HCT116 (cell line): Measurements from ENCODE around the gene AZIN2. TPM values are rescaled to one million over a fixed set of nuclear protein-coding genes. Genes with fewer than 3 reads are reported as not detected.
"Not testable (repeated sequence)": the region's sequence is repeated elsewhere in the genome, so short reads cannot be mapped to it uniquely, and the experiment has no call there.

Source experiments
- ATAC-seq: fragments of 200-7000 bp; cut with Tn5 transposase; 2 replicates; pipeline ENCODE4 v1.9.1; 2020; ENCODE audit warnings: mild to moderate bottlenecking, moderate library complexity
- BruUV-seq: library from RNA; stranded (reverse); fragments of 400-500 nt; replicated peaks from 2 replicates; lab custom pipeline; 2021; lab: Mats Ljungman, UMichigan
- CTCF ChIA-PET: fragments of 300-600 bp; sonication (Branson Sonifier 250); formaldehyde crosslinking; loops from one replicate; lab custom pipeline; 2021; ENCODE audit warnings: antibody characterized with exemption; lab: Charles Lee
- POLR2A ChIA-PET: fragments of 300-600, 350-600 bp; sonication (Branson Sonifier 250); formaldehyde crosslinking; loops from one replicate; lab custom pipeline; 2021; ENCODE audit warnings: antibody characterized with exemption; lab: Charles Lee
- RAD21 ChIA-PET, 2 experiments: fragments of 300-600 bp; sonication (Branson Sonifier 250); formaldehyde crosslinking; loops; one replicate each; lab custom pipeline; 2023; ENCODE audit warnings: low total read pairs in 2 of 2; ENCODE audit not compliant: uncharacterized antibody in 2 of 2, unreplicated experiment in 2 of 2, low non-redundant PET in 1 of 2; lab: Charles Lee
- DNase-seq: peaks from one replicate; pipeline ENCODE4 v3.0.0-alpha.2; 2010; ENCODE audit warnings: low read depth, low spot score
- H2AFZ ChIP-seq: fragments of 200-600 bp; shearing (Covaris generic), sonication (generic); 2 replicates; pipeline ENCODE4 v1.6.1; 2017; ENCODE audit warnings: low read depth, mixed run types, mixed read lengths, antibody characterized with exemption, low read length; ENCODE audit not compliant: poor library complexity, severe bottlenecking
- H3K27ac ChIP-seq: 2 replicates; pipeline ENCODE4 v1.5.1; 2012; ENCODE audit warnings: low read depth, low read length
- H3K27me3 ChIP-seq: fragments of 200-600 bp; sonication (generic); 2 replicates; pipeline ENCODE4 v1.6.1; 2016; ENCODE audit warnings: mixed run types, low read length, mixed read lengths; ENCODE audit not compliant: insufficient read depth
- H3K36me3 ChIP-seq, 2 experiments: fragments of 200-500 bp in 1 of 2; fragments of 200-600 bp in 1 of 2; sonication (Bioruptor generic) in 1 of 2; sonication (generic) in 1 of 2; 2 replicates each; pipeline versions ENCODE4 v1.5.1 to v1.6.1; 2014 to 2016; ENCODE audit warnings: low read length in 2 of 2, inconsistent platforms in 1 of 2, mixed read lengths in 1 of 2, mixed run types in 1 of 2; ENCODE audit not compliant: insufficient read depth in 2 of 2, control insufficient read depth in 1 of 2
- H3K4me1 ChIP-seq, 2 experiments: fragments of 200-600 bp in 1 of 2; sonication (generic) in 1 of 2; 2 replicates each; pipeline versions ENCODE4 v1.5.1 to v1.6.1; 2012 to 2017; ENCODE audit warnings: low read length in 2 of 2, inconsistent platforms in 1 of 2, mild to moderate bottlenecking in 1 of 2, mixed read lengths in 1 of 2, mixed run types in 1 of 2, moderate library complexity in 1 of 2; ENCODE audit not compliant: insufficient read depth in 2 of 2, control insufficient read depth in 1 of 2
- H3K4me2 ChIP-seq: fragments of 200-600 bp; sonication (generic); 2 replicates; pipeline ENCODE4 v1.6.1; 2017; ENCODE audit warnings: mixed run types, low read length, mixed read lengths
- H3K4me3 ChIP-seq, 2 experiments: fragments of 200-600 bp in 1 of 2; sonication (generic) in 1 of 2; replicated peaks in 1 of 2; 2 replicates each; pipeline ENCODE4 v1.5.1; 2011 to 2016; ENCODE audit warnings: low read length in 2 of 2, control low read depth in 1 of 2, low read depth in 1 of 2, mild to moderate bottlenecking in 1 of 2, mixed read lengths in 1 of 2, mixed run types in 1 of 2
- H3K79me2 ChIP-seq: fragments of 200-600 bp; sonication (generic); 2 replicates; pipeline ENCODE4 v1.6.1; 2017; ENCODE audit warnings: mild to moderate bottlenecking, mixed run types, low read length, moderate library complexity, mixed read lengths; ENCODE audit not compliant: insufficient read depth
- H3K9ac ChIP-seq: fragments of 200-600 bp; sonication (generic); 2 replicates; pipeline ENCODE4 v1.6.1; 2016; ENCODE audit warnings: low read length, mixed read lengths
- H3K9me2 ChIP-seq: fragments of 200-600 bp; sonication (generic), shearing (Covaris generic); 2 replicates; pipeline ENCODE4 v1.6.1; 2017; ENCODE audit warnings: mixed run types, mild to moderate bottlenecking, moderate library complexity; ENCODE audit not compliant: insufficient read depth
- H3K9me3 ChIP-seq, 2 experiments: fragments of 200-500 bp in 1 of 2; fragments of 200-600 bp in 1 of 2; sonication (Bioruptor generic) in 1 of 2; sonication (generic) in 1 of 2; 2 replicates each; pipeline ENCODE4 v1.6.1; 2014 to 2017; ENCODE audit warnings: low read length in 2 of 2, mixed read lengths in 2 of 2, inconsistent platforms in 1 of 2, low read depth in 1 of 2, mild to moderate bottlenecking in 1 of 2, mixed run types in 1 of 2, moderate library complexity in 1 of 2; ENCODE audit not compliant: control insufficient read depth in 1 of 2, insufficient read depth in 1 of 2
- H4K20me1 ChIP-seq: fragments of 200-600 bp; sonication (generic), shearing (Covaris generic); 2 replicates; pipeline ENCODE4 v1.6.1; 2017; ENCODE audit warnings: mixed run types, mild to moderate bottlenecking, moderate library complexity; ENCODE audit not compliant: insufficient read depth
- ELF1 ChIP-seq: IDR thresholded peaks from 2 replicates; pipeline ENCODE4 v1.6.1; 2012; ENCODE audit warnings: low read depth, borderline replicate concordance
- EZH2phosphoT487 ChIP-seq: fragments of 200-600 bp; IDR thresholded peaks from 2 replicates; pipeline ENCODE4 v1.6.1; 2018; ENCODE audit warnings: antibody characterized with exemption, borderline replicate concordance
- JUND ChIP-seq: IDR thresholded peaks from 2 replicates; pipeline ENCODE4 v1.6.1; 2012
- POLR2A ChIP-seq: IDR thresholded peaks from 2 replicates; pipeline ENCODE4 v1.7.0; 2011; ENCODE audit warnings: borderline replicate concordance; ENCODE audit not compliant: insufficient read depth, insufficient read length; ENCODE audit errors: extremely low read depth
- SIN3A ChIP-seq: IDR thresholded peaks from 2 replicates; pipeline ENCODE4 v1.6.1; 2012; ENCODE audit warnings: low read depth
- TCF7L2 ChIP-seq: IDR thresholded peaks from 2 replicates; pipeline ENCODE4 v1.7.0; 2011; ENCODE audit warnings: borderline replicate concordance, inconsistent platforms; ENCODE audit not compliant: insufficient read depth, insufficient read length; ENCODE audit errors: extremely low read depth
- ZBTB33 ChIP-seq: IDR thresholded peaks from 2 replicates; pipeline ENCODE4 v1.6.1; 2011; ENCODE audit warnings: mild to moderate bottlenecking, low read length, moderate library complexity; ENCODE audit not compliant: insufficient replicate concordance; ENCODE audit errors: extremely low read depth
- intact Hi-C: fragments of 100-400 bp; cut with micrococcal nuclease; formaldehyde crosslinking; loops from 2 replicates; pipeline ENCODE4 v1.10.0; 2022
- total RNA-seq: library from RNA; stranded (reverse); gene quantifications from one replicate; pipeline ENCODE4 v1.2.1, GENCODE V29; 2021; ENCODE audit not compliant: unreplicated experiment
- TF ChIP-seq, protein P1 (sequence below): IDR thresholded peaks from 2 replicates; pipeline ENCODE4 v1.6.1; 2012; ENCODE audit warnings: low read depth

Gene AZIN2
- total RNA-seq, 1 experiment from 2014 or later, result 7.8 TPM

DNA sequence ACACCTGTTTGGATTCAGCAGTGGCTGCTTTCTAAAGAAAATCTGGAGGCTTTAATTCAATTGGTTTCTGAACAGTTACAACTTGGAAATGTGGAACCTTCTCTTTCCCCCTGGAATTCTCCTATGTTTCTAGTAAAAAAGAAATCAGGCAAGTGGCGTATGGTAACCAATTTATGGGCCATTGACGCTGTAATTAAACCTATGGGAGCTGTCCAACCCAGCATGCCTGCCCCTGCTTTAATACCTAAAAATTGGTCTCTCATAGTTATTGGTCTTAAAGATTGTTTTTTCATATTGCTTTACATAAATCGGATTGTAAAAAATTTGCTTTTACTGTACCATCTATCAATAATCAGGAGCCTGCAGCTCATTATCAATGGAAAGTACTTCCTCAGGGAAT, 14.5 kb upstream of the AZIN2 start:
- H3K36me3 ChIP-seq, H3K9me3 ChIP-seq, DNase-seq, H3K4me2 ChIP-seq, H4K20me1 ChIP-seq, RAD21 ChIA-PET, H3K79me2 ChIP-seq, CTCF ChIA-PET, intact Hi-C loops, H3K27me3 ChIP-seq, POLR2A ChIA-PET, BruUV-seq, H3K9me2 ChIP-seq, ATAC-seq, H2AFZ ChIP-seq, H3K4me3 ChIP-seq, H3K9ac ChIP-seq, H3K4me1 ChIP-seq, H3K27ac ChIP-seq: not testable (repeated sequence)

- H3K79me2 ChIP-seq, ATAC-seq, H3K9ac ChIP-seq, DNase-seq, H3K4me3 ChIP-seq, H3K9me3 ChIP-seq, H3K4me2 ChIP-seq, H4K20me1 ChIP-seq, H3K36me3 ChIP-seq, H3K27me3 ChIP-seq, H3K9me2 ChIP-seq, H3K27ac ChIP-seq, intact Hi-C loops, H2AFZ ChIP-seq, BruUV-seq, H3K4me1 ChIP-seq, RAD21 ChIA-PET, CTCF ChIA-PET, POLR2A ChIA-PET: not testable (repeated sequence)
Observed at GRCh38 chr1:33068108-33068507, 12.8 kb upstream of the AZIN2 start.

DNA sequence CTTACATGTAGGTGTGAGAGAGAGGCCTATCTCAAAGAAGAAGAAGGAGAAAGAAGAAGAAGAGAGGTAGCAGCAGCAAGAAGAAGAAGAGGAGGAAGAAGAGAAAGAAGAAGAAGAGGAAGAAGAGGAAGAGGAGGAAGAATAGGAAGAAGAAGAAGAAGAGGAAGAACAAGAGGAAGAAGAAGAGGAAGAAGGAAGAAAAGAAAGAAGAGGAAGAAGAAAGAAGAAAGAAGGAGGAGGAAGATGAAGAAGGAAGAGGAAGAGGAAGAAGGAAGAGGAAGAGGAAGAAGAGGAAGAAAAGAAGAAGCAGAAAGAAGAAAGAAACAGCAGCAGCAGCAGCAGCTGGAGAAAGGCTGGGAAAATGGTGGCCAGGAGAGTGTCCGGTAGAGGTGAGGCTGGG, 10.3 kb upstream of the AZIN2 start:
- Histone ChIP-seq H3K79me2 (no peaks in the 10 kb centered on the region), H4K20me1 (no peaks in the 10 kb centered on the region), H3K9me3 (no peaks in the 10 kb centered on the region), H3K9me2 (no peaks in the 10 kb centered on the region), H3K4me3 (no peak overlapping the region), H3K9ac (no peak overlapping the region), H3K4me2 (no peak overlapping the region), H3K27me3 (no peaks in the 10 kb centered on the region), H3K27ac (no peak overlapping the region), H3K4me1 (no peaks in the 10 kb centered on the region), H3K36me3 (no peaks in the 10 kb centered on the region), H2AFZ (no peak overlapping the region)
- POLR2A ChIA-PET, result no interaction called here
- ATAC-seq (no peak), DNase-seq (no peak)
- RAD21 ChIA-PET, result no interaction called here
- CTCF ChIA-PET, result no interaction called here
- no TSS peak for BruUV-seq
- intact Hi-C loops, result no loop called here
- TF ChIP-seq JUND (no peak), ZBTB33 (no peak), EZH2phosphoT487 (no peak), ELF1 (no peak), POLR2A (no peak), TCF7L2 (no peak), SIN3A (no peak)
- TF ChIP-seq, protein P1, sequence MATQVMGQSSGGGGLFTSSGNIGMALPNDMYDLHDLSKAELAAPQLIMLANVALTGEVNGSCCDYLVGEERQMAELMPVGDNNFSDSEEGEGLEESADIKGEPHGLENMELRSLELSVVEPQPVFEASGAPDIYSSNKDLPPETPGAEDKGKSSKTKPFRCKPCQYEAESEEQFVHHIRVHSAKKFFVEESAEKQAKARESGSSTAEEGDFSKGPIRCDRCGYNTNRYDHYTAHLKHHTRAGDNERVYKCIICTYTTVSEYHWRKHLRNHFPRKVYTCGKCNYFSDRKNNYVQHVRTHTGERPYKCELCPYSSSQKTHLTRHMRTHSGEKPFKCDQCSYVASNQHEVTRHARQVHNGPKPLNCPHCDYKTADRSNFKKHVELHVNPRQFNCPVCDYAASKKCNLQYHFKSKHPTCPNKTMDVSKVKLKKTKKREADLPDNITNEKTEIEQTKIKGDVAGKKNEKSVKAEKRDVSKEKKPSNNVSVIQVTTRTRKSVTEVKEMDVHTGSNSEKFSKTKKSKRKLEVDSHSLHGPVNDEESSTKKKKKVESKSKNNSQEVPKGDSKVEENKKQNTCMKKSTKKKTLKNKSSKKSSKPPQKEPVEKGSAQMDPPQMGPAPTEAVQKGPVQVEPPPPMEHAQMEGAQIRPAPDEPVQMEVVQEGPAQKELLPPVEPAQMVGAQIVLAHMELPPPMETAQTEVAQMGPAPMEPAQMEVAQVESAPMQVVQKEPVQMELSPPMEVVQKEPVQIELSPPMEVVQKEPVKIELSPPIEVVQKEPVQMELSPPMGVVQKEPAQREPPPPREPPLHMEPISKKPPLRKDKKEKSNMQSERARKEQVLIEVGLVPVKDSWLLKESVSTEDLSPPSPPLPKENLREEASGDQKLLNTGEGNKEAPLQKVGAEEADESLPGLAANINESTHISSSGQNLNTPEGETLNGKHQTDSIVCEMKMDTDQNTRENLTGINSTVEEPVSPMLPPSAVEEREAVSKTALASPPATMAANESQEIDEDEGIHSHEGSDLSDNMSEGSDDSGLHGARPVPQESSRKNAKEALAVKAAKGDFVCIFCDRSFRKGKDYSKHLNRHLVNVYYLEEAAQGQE, result no peak
